Spleen (tissue), 7 donors: ENCODE measurements around the gene LYSMD3.

Experiments
- CTCF ChIP-seq, 11 experiments: fragments of 200-600 bp in 7 of 11; fragments of 450-650 bp in 4 of 11; sonication (generic) in 4 of 11; IDR thresholded peaks in 8 of 11; conservative IDR thresholded peaks in 3 of 11; 1 replicate in 7 of 11; 2 replicates in 4 of 11; pipeline versions ENCODE4 v1.4.0 to v1.8.0; 2016 to 2021; ENCODE audit warnings: antibody characterized with exemption in 11 of 11, inconsistent platforms in 4 of 11, mild to moderate bottlenecking in 1 of 11
- POLR2A ChIP-seq, 3 donors: fragments of 450-650 bp; IDR thresholded peaks; one replicate each; pipeline ENCODE4 v1.5.1; 2017; ENCODE audit warnings: antibody characterized with exemption in 3 of 3, mild to moderate bottlenecking in 1 of 3
- POLR2AphosphoS5 ChIP-seq, 3 donors: sonication (generic); formaldehyde crosslinking; IDR thresholded peaks; one replicate each; pipeline ENCODE4 v1.5.1; 2017; ENCODE audit warnings: antibody characterized with exemption in 3 of 3
- donor health status: DM: no; HTN: no; CAD: no; lungs with moderate emphysema.
- donor health status: DM: no; HTN: no; CAD: no.
- donor health status: DM: no; HTN: no; CAD: no.

GRCh38 chr5:90510438-90510837 is 18.9 kb downstream of the LYSMD3 start:
- TF ChIP-seq CTCF (IDR thresholded peaks at IDR 0.05 in 8 of 11, conservative IDR thresholded peaks at IDR 0.05 in 3 of 11), result no peak
- no peak for TF ChIP-seq POLR2A (IDR thresholded peaks at IDR 0.05)
- TF ChIP-seq POLR2AphosphoS5 (IDR thresholded peaks at IDR 0.05), result no peak
